A549 treated with dexamethasone at 1 μM for 4 hours (cell line): ENCODE data around the gene OTUD6A. TPM values are rescaled to one million over a fixed set of nuclear protein-coding genes. Genes with fewer than 3 reads are reported as not detected.

Experiments used
- total RNA-seq: library from RNA; stranded (reverse); fragments of 200-300 nt; extraction: Qiagen RNA extraction; gene quantifications from 5 replicates; pipeline ENCODE4 v1.2.3, GENCODE V29; 2022

The OTUD6A gene
- not detected in 5 replicates for total RNA-seq

GRCh38 chrX:70062076-70062475 lies at the start of gene OTUD6A:
OTUD6A (plus strand) TSS chrX:70062457; CDS start chrX:70062525, 68 bp downstream.

GRCh38 chrX:70049925-70050324 lies 12.3 kb upstream of the OTUD6A start, which contains the start of gene AWAT2:
AWAT2 (minus strand) TSS chrX:70049938; CDS start chrX:70049932, 6 bp downstream.

Other genes with a start within 250 kb of the OTUD6A start
- not detected in 5 replicates for gene AWAT2, start 12.5 kb upstream of the OTUD6A start, total RNA-seq
- 59.9 to 70.4 TPM (median 64.4 TPM) in 5 replicates for gene IGBP1, start 71.0 kb downstream of the OTUD6A start, total RNA-seq
- not detected in 5 replicates for gene DGAT2L6, start 115.0 kb downstream of the OTUD6A start, total RNA-seq
- gene AWAT1, start 172.2 kb downstream of the OTUD6A start, total RNA-seq, result not detected in 5 replicates
- gene P2RY4, start 197.7 kb downstream of the OTUD6A start, total RNA-seq, result not detected in 5 replicates
- gene ARR3, start 205.9 kb downstream of the OTUD6A start, total RNA-seq, result not detected in 5 replicates
- not detected in 5 replicates for gene RAB41, start 219.7 kb downstream of the OTUD6A start, total RNA-seq
- 87.1 to 110 TPM (median 90.8 TPM) in 5 replicates for gene PDZD11, start 227.5 kb downstream of the OTUD6A start, total RNA-seq
- 23.8 to 29.9 TPM (median 27.9 TPM) in 5 replicates for gene KIF4A, start 227.6 kb downstream of the OTUD6A start, total RNA-seq